ENCODE data around the gene PDZRN3.

- no peak for TF ChIP-seq RAD21 (IDR thresholded peaks at IDR 0.05; ENCODE audit: low read depth)
- TF ChIP-seq, protein P1, sequence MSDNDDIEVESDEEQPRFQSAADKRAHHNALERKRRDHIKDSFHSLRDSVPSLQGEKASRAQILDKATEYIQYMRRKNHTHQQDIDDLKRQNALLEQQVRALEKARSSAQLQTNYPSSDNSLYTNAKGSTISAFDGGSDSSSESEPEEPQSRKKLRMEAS (IDR thresholded peaks at IDR 0.05), result no peak
- no peak for TF ChIP-seq POLR2AphosphoS5 (IDR thresholded peaks at IDR 0.05; ENCODE audit: low read depth, low read length)
- TF ChIP-seq, protein P2, sequence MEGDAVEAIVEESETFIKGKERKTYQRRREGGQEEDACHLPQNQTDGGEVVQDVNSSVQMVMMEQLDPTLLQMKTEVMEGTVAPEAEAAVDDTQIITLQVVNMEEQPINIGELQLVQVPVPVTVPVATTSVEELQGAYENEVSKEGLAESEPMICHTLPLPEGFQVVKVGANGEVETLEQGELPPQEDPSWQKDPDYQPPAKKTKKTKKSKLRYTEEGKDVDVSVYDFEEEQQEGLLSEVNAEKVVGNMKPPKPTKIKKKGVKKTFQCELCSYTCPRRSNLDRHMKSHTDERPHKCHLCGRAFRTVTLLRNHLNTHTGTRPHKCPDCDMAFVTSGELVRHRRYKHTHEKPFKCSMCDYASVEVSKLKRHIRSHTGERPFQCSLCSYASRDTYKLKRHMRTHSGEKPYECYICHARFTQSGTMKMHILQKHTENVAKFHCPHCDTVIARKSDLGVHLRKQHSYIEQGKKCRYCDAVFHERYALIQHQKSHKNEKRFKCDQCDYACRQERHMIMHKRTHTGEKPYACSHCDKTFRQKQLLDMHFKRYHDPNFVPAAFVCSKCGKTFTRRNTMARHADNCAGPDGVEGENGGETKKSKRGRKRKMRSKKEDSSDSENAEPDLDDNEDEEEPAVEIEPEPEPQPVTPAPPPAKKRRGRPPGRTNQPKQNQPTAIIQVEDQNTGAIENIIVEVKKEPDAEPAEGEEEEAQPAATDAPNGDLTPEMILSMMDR (IDR thresholded peaks at IDR 0.05 in 2 of 3, conservative IDR thresholded peaks at IDR 0.05 in 1 of 3; ENCODE audit: borderline replicate concordance in 1 of 3, insufficient read depth in 1 of 3, low read depth in 2 of 3, low read length in 2 of 3), result no peak
- no peak for TF ChIP-seq ZBTB33 (IDR thresholded peaks at IDR 0.05; ENCODE audit: extremely low read depth, insufficient replicate concordance, low read length)
- no peak for TF ChIP-seq POLR2A (IDR thresholded peaks at IDR 0.05; ENCODE audit: borderline replicate concordance, extremely low read depth, insufficient read depth, insufficient read length)
- TF ChIP-seq YY1 (IDR thresholded peaks at IDR 0.05; ENCODE audit: extremely low read depth, insufficient replicate concordance, low read depth, low read length), result no peak
- no peak for TF ChIP-seq EZH2phosphoT487 (IDR thresholded peaks at IDR 0.05; ENCODE audit: borderline replicate concordance)
Observed at GRCh38 chr3:73525591-73525990, 99.2 kb downstream of the PDZRN3 start.

All from HCT116 (cell line).